GM12801 (cell line): Measurements from ENCODE around the gene IFFO2.

Experiments used
- TF ChIP-seq, protein P1 (sequence below): IDR thresholded peaks from one replicate; pipeline ENCODE4 v1.5.1; 2011; ENCODE audit warnings: control low read depth; ENCODE audit not compliant: insufficient read length; ENCODE audit errors: extremely low read depth

The IFFO2 gene

DNA sequence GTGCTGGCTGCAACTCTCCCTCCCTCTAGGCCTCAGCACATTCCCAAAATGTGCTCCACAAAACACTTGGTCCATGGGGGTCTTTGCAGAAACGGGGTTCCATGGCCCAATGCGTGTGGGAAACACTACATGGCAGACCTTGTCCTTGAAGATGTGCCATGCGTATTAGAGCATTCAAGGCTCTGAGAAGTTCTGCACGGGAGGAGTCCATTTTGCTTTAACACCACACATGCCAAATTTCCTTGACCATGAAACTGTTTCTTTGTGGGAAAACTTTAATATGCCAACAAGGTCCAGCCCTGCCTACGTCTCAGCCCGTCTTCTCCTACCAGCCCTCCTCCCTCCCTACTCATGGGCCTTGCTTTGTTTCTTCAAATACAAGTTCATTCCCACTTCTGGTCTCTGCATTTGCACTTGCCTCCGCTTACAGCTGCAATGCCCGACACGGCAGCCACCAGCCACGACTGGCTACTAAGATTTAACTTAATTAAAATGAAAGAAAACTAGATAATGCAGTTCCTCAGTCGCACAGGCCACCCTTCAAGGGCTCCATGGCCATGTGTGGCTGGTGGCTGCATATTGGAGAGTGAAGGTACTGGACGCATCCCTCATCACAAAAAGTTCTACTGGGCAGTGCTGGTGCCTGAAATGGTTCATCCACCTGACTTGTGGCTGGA, 77.8 kb downstream of the IFFO2 start:
- TF ChIP-seq, protein P1, sequence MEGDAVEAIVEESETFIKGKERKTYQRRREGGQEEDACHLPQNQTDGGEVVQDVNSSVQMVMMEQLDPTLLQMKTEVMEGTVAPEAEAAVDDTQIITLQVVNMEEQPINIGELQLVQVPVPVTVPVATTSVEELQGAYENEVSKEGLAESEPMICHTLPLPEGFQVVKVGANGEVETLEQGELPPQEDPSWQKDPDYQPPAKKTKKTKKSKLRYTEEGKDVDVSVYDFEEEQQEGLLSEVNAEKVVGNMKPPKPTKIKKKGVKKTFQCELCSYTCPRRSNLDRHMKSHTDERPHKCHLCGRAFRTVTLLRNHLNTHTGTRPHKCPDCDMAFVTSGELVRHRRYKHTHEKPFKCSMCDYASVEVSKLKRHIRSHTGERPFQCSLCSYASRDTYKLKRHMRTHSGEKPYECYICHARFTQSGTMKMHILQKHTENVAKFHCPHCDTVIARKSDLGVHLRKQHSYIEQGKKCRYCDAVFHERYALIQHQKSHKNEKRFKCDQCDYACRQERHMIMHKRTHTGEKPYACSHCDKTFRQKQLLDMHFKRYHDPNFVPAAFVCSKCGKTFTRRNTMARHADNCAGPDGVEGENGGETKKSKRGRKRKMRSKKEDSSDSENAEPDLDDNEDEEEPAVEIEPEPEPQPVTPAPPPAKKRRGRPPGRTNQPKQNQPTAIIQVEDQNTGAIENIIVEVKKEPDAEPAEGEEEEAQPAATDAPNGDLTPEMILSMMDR, result no peak

DNA sequence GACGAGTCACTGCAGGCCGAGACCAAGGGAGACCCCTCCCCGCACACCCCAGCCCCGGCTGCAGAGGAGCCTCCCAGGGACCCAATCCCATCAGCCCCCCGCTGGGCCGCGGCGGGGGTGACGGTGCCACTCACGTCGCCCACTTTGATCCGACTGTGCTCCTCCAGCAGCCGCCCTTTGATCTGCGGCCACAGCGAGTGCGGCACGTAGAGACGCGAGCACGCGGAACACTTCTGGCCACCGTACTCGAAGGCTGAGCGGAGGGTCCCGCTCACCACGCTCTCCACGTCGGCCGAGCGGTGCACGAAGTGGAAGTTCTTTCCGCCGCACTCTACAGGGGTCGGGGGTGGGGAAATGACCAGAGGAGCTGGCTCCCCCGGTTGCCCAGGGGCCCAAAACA, 79.2 kb downstream of the IFFO2 start:
- TF ChIP-seq, protein P1, result no peak

DNA sequence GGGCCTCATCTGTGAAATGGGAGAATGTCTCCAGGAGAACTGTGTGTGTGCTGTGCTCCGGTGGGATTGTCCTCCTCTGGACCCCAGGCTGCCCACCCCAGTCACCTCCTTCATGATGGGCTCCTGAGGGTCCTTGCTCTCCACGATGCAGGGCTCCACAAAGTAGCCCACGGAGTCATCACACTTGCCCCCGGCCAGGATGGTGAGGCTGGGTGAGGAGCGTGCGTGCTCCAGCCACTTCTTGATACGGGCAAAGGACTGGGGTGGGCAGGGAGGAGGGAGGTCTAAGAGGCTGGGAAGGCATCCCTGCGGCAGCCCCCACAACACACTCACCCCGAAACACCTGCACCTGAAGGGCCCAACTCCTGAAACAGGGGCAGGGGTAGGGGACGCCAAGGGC, 80.3 kb downstream of the IFFO2 start:
- TF ChIP-seq, protein P1, result no peak

DNA sequence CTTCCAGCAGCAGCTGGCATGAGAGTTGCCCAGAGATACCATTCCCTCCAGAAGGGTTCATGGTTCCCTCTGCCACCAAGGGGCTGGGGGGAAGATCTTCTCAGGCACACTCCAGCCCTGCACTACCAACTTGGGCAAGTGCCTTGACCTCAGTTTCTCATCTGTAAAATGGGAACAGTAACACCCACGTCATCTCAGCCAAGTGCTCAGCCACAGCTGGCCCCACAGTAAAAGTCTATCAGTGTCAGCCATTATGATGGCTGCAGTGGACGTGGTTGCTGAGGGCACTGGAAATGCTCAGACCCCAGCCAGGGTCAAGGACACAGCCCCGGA, 80.7 kb downstream of the IFFO2 start:
- TF ChIP-seq, protein P1, result no peak

DNA sequence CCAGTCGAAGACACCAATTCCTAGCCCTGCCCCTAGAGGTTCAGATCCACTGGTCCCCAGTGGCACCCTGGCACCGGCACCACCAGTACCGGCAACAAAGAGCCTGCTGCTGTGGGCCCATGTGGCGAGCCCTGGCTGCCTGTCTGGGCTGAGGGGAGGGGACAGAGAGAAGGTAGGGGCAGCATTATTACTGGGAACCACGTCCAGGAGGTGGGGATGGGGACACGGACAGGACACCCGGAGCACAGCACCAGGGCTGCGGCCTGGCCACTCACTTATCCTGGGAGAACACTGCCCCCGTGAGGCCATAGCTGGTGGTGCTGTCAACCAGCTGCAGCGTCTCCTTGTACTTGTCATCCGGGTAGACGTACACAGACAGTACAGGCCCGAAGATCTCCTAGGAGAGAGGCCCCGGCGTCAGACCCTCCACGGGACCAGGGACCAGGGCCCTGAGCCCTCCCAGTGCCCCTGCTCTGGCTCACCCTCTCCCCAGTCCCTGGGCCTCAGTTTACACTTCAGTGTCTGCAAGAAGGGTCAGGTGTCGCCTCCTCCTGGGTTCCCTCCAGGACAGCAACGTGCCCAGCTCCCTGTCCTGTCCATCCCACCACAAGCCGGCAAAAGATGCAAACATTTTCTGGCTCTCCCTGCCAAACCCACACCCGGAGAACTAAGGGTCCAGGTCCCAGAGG, 81.2 kb downstream of the IFFO2 start:
- TF ChIP-seq, protein P1, result no peak

DNA sequence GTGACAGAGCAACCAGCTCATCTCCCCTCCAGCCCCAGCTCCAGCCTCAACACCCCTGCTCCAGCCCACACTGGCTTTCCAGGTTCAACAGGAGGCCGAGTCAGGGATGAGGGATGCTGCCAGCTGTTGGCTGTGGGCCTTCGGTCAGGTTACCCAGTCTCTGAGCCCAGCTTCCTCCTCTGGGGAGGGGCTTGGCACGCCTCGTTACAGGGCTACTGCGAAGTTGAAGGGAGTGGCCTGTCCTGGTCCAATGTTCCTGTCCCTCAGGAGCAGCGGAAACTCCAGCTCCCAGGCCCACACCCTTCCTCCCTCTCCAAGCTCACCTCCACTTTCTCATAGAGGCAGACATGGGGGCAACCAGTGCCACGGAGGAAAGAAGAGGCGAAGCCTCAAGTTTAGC, 81.9 kb downstream of the IFFO2 start:
- TF ChIP-seq, protein P1, result no peak

DNA sequence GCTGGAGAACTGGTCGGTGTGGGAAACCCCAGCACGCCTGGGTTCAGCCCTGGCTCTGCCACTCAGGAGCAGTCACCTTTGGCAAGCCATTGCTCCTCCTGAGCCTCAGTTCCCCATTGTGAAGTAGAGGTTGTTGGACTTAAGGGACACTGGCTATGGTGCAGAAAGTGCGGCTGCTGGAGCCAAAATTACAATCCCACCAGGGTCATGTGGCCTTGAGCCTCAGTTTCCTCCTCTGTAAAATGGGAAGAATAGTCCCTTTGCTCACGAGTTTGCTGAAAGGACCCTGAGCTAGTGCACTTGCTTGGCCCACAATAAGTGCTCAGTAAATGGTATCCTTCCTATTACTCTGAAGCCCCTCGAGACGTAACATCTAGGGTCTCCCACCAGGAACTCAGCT, 82.4 kb downstream of the IFFO2 start:
- TF ChIP-seq, protein P1, result no peak
